WTC11 (cell line): Measurements from ENCODE around the gene ALK.

ENCODE experiments used
- CTCF ChIP-seq: fragments of 200-600 bp; IDR thresholded peaks from 2 replicates; pipeline ENCODE4 v1.8.0; 2022; ENCODE audit warnings: antibody characterized with exemption
- ELF4 ChIP-seq: sonication (generic); formaldehyde crosslinking; IDR thresholded peaks from 2 replicates; pipeline ENCODE4 v1.8.1; 2022; ENCODE audit warnings: low read depth, mild to moderate bottlenecking, moderate library complexity, missing genetic modification reagents
- ESRRA ChIP-seq: sonication (generic); formaldehyde crosslinking; IDR thresholded peaks from 2 replicates; pipeline ENCODE4 v1.8.1; 2022; ENCODE audit warnings: mild to moderate bottlenecking, missing genetic modification reagents, borderline replicate concordance
- HMGXB4 ChIP-seq: sonication (generic); formaldehyde crosslinking; IDR thresholded peaks from 2 replicates; pipeline ENCODE4 v1.8.1; 2023; ENCODE audit warnings: mild to moderate bottlenecking, moderate library complexity, missing genetic modification reagents
- STAT6 ChIP-seq: sonication (generic); formaldehyde crosslinking; conservative IDR thresholded peaks from 2 replicates; pipeline ENCODE4 v1.8.1; 2023; ENCODE audit warnings: mild to moderate bottlenecking, low read depth, missing genetic modification reagents, moderate library complexity
- ZNF121 ChIP-seq: sonication (generic); formaldehyde crosslinking; IDR thresholded peaks from 2 replicates; pipeline ENCODE4 v1.8.0; 2023; ENCODE audit warnings: missing genetic modification reagents
- ZNF138 ChIP-seq: sonication (generic); formaldehyde crosslinking; conservative IDR thresholded peaks from 2 replicates; pipeline ENCODE4 v1.8.1; 2022; ENCODE audit warnings: mild to moderate bottlenecking, moderate library complexity, missing genetic modification reagents
- ZNF416 ChIP-seq: fragments of 250-450 bp; sonication (Bioruptor Pico); IDR thresholded peaks from 2 replicates; pipeline ENCODE4 v1.9.0; 2021; ENCODE audit warnings: mild to moderate bottlenecking, inconsistent platforms

- TF ChIP-seq CTCF (no peak), ESRRA (no peak), ZNF416 (CRISPR knock-in tag) (no peak), ELF4 (CRISPR knock-in tag) (no peak), ZNF121 (CRISPR knock-in tag) (no peak), ZNF138 (CRISPR knock-in tag) (no peak), STAT6 (CRISPR knock-in tag) (no peak), HMGXB4 (CRISPR knock-in tag) (no peak)
Observed at GRCh38 chr2:29705616-29706015, 215.8 kb downstream of the ALK start.
